ENCODE measurements around the gene FLT1.
A peak's percentile ranks its signal among the peaks of the same experiment; 100 is the strongest.

The FLT1 gene, protein sequence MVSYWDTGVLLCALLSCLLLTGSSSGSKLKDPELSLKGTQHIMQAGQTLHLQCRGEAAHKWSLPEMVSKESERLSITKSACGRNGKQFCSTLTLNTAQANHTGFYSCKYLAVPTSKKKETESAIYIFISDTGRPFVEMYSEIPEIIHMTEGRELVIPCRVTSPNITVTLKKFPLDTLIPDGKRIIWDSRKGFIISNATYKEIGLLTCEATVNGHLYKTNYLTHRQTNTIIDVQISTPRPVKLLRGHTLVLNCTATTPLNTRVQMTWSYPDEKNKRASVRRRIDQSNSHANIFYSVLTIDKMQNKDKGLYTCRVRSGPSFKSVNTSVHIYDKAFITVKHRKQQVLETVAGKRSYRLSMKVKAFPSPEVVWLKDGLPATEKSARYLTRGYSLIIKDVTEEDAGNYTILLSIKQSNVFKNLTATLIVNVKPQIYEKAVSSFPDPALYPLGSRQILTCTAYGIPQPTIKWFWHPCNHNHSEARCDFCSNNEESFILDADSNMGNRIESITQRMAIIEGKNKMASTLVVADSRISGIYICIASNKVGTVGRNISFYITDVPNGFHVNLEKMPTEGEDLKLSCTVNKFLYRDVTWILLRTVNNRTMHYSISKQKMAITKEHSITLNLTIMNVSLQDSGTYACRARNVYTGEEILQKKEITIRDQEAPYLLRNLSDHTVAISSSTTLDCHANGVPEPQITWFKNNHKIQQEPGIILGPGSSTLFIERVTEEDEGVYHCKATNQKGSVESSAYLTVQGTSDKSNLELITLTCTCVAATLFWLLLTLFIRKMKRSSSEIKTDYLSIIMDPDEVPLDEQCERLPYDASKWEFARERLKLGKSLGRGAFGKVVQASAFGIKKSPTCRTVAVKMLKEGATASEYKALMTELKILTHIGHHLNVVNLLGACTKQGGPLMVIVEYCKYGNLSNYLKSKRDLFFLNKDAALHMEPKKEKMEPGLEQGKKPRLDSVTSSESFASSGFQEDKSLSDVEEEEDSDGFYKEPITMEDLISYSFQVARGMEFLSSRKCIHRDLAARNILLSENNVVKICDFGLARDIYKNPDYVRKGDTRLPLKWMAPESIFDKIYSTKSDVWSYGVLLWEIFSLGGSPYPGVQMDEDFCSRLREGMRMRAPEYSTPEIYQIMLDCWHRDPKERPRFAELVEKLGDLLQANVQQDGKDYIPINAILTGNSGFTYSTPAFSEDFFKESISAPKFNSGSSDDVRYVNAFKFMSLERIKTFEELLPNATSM (N-terminal part only)

DNA sequence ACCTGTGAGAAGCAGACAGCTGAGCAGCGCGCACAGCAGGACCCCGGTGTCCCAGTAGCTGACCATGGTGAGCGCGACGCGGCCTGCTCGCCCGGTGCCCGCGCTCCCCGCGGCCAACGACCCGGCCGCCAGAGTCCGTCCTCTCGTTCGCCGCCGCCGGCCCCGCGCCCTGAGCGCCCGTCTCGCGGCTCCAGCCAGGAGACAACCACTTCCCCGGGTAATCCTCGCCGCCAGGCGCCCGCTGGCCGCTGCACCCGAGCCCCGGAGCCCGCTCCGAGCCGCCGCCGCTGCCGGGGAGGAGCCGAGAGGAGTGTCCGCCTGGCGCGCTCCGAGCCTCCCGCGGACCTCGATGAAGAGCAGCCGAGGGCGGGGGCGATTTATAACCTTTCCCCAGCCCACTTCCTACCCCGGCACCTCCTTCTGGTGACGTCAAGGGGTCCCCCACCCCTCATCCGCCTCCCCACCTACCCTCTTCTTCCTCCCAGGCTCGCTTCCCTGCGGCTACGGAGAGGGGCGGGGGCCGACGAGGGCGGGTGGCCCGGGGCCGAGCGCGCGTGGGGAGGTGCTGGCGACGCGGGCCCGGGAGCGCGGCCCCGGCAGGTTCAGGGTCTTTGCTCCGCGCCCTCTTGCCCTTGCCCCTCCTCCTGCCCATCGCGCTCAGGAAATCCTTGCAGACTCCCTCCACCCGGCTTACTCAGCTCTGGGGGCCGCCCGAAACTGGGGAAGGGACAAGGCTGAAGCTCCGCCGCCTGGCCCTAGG, at the start of gene FLT1:
FLT1 (minus strand) TSS at position 351 of the 760 bp plus-strand sequence; CDS start at position 66, 285 bp downstream.
- DNase-seq: peak; percentile 63

DNA sequence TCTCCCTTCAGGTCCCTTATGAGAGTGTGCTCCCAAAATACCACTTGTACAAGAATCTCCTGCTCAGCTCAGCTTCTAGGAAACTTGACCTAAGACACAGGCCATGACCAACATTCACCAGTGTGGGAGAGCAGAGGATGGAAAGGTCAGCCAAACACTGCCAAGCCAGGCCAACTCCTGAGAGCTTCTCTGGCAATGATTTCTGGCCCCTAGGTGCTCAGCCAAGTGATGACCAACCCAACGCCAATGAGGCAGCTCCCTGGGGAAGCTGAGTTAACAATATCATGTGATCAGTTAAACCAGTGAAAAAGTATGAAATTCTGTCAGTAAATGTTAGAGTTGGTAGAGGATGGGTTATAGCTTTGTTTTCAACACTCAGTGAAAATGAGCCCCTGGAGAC, 49.1 kb upstream of the FLT1 start:
- DNase-seq: no peak

DNA sequence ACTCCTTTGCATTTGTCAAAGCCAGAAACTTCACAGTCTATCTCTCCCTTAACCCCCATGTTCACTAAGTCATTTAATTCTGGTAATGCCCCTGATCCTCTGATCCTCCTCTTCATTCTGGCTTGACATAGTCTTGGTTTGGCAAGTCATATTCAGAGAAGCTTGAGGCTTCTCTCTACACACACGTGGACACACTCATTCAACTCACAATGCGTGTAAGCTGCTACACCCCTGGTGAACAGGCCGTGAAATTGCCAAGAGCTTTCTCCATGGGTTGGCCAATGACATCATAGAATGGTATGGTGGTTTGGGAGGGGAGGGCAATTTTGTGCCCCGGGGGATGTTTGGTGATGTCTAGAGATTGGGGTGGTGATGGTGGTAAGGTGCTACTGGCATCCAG, 47.9 kb upstream of the FLT1 start:
- no peak for DNase-seq

DNA sequence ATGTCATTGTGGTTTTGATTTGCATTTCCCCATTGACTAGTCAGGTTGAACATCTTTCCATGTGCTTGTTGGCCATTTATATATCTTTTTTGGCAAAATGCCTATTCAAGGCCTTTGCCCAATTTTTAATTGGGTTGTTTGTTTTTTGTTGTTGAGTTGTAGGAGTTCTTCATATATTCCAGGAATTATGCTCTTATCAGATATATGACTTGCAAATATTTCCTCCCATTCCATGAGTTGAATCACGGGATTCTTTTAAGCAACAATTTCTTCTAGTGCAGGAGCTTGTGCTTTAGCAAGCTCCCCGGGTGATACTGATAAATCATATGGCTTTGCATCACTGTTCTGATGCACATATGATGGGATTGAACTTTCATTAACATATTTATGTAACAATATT, 47.0 kb upstream of the FLT1 start:
- no peak for DNase-seq

DNA sequence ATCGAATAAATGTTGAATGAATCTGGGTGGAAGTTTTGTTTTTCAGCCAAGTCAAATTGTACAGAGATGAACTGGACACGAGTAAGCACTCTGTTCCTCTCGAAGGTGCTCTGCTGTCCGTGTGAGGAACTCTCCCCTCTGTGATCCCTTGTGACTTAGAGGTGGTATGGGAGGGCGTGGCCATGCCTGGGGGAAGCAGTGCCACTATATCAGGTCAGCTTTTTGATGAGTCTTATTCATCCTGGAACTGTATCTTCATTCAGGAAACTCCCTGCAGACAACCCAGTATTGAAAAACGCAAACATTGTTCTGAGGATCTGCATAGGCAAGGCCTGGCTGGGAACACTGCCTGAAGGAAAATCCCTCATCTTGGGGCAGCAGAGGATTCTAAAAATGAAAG, 45.7 kb upstream of the FLT1 start:
- peak; percentile 48 for DNase-seq

DNA sequence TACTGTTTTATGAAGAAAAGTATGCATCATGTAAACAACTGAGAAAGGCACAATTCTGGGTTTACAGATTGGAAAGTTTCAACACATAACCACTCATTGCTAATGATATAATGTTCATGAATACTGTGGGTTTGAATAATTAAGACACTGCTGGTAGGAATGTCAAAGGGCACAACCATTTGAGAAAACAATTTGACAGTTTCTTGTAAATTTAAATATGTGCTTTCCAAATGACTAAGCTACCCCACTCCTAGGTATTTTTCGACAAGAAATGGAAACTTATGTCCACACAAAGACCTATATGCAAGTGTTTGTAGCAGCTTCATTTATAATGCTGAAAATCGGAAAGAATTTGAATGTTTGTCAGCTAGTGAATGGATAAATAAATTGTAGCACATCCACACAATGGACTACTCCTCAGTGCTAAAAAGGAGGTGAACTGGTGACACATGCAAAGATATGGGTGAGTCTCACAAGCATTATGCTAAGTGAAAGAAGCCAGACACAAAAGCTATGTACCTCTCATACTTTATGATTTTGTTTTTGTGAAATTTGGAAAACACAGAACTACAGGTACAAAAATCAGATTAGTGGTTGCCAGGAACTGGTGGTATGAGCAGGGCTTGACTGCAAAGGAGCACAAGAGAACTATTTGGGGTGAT, 44.8 kb upstream of the FLT1 start:
- no peak for DNase-seq

DNA sequence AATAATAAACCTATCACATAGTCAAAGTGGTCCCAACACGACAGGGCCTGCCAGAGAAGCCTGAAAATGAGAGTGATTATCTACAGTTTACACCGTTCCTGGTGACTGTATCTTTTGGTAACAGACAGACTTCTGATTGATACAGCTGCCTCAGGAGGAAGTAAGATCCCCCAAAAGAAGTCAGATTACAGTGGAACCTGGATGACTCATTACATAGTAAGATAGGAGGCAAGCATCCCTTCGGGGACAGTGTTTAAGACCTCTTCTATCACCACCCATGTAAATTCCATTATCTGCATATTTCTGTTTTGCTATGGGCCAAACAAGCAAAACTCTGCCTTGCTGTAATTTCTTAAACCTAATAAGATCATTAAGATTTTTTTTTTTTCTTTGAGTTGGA, 44.0 kb upstream of the FLT1 start:
- no peak for DNase-seq

DNA sequence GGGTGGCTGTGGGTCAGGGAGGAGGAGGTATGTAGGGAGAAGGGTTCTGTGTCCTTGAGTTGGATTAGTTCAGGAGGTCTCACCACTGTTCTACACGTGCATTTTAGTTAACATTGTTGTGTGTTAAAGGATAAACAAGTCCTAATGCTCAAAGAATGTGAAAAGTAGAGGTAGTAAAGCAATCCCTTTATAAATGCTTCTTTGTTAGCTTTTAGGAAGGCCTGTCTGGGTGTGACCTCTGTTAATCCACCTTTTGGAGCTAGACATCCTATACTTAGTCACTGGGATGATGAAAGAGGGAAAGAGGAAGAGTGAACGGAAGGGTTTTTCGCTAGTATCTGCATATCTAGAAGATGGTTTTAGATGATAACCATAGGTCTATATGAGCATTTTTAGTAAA, 42.2 kb upstream of the FLT1 start:
- no peak for DNase-seq

DNA sequence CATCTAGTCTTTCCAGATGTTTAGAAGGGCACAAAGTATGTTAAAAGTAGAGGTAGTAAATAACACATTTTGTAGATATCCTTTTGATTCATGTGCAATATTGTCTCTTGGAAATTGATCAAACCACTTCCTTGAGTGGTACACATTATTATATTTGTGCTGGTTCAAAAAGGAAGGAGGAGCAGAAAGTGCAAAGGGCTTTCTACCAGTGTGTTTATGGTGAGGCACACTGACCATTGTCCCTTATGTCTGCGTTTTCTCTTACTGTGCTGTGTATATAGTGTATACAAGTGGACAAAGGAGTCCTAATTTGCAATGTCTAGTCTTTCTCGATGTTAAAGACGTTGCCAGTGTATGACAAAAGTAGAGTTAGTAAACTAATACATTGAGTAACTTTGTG, 41.4 kb upstream of the FLT1 start:
- DNase-seq: no peak

DNA sequence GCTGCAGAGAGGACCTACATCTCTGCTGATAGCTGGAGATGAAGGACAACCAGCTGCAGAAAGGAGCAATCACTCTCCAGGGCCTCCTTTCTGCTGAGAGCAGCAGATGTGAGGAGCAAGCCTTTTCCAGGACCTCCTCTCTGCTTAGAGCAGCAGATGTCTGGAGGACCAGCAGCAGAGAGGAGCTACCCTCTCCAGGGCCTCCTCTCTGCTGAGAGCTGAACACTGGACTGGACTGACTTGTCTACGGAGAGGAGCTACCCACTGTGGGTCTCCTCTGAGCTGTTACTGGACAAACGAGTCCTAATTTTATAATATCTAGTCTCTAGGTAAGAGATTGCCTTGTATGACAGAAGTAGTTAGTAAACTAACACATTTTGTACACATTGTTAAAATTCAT, 40.8 kb upstream of the FLT1 start:
- no peak for DNase-seq

DNA sequence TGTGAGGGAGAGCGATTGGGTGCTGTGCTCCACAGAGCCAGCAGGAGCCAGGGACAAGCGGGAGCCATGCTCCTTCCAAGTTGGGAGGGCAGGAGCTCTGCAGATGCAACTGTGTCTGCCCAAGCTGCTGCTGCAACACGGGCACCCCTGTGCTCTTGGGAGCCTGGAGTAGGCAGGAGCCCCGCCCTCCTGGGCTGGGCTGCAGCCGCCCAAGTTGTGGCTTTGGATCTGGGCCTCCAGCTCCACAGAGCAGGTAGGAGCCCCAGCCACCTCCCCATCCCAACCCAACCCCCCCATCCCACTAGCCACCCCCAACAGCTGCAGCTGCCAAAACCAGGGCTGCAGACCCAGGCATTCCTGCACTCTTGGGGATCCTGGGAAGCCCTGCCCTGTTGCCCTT, 39.9 kb upstream of the FLT1 start:
- no peak for DNase-seq

DNA sequence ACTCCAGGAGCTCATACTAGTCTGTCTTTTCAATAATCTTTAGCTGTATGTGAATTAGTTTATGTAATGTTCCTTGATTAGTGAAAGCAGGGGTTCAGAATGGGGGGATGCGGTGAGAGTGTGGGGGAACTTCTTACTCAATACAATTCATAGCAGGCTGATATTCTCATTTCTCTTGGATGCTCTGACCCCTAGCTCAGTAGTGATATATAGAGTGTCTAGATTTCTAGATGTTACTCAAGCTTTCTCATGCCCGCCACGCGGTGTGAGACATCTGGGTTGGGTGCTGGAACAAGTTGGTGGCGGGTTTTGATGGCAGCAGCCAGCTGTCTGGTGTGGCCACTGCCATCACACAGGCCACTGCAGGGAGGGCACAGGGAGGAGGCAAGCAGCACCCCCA, 39.3 kb upstream of the FLT1 start:
- no peak for DNase-seq

DNA sequence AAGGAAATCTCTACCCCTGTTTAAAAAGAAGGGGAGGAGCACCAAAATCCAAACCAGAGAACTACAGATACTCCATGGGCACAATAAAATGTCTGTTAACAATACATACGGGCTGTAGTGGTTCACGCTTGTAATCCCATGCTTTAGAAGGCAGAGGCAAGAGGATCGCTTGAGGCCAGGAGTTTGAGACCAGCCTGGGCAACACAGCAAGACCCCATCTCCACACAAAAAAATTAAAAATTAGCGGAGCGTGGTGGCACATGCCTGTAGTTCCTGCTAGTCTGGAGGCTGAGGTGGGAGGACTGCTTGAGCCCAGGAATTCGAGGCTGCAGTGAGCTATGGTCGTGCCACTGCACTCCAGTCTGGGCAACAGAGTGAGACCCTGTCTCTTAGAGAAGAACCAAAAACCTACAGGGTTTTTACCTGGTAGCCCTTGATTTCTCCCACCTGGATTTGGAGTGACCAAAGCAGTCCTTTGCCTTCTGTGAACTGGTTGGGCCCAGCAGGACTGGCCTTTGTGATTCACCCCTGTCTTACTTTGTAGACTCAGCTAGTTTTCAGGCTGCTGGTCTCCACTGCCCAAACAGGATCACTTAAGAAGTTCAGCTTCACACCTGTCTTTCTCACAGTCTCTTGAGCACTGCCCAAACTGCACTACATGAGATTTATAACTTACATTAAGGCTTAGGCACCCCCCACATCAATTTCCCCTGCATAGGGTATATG, 38.7 kb upstream of the FLT1 start:
- DNase-seq: no peak

DNA sequence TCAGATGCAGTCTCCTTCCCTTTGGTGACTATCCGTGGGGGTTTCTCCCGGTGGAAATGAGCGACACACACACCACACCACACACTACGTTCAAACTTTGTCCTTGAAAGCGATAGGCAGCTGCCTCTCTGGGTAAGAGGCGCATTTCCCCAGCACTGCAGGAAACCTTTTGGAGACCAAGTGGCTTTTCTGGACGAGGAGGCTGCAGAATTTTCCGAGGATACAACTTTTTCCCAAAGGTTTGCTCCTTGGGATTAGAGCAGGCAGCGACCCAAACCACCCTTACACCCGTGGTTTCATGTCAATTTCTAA, 38.2 kb upstream of the FLT1 start:
- DNase-seq: no peak

DNA sequence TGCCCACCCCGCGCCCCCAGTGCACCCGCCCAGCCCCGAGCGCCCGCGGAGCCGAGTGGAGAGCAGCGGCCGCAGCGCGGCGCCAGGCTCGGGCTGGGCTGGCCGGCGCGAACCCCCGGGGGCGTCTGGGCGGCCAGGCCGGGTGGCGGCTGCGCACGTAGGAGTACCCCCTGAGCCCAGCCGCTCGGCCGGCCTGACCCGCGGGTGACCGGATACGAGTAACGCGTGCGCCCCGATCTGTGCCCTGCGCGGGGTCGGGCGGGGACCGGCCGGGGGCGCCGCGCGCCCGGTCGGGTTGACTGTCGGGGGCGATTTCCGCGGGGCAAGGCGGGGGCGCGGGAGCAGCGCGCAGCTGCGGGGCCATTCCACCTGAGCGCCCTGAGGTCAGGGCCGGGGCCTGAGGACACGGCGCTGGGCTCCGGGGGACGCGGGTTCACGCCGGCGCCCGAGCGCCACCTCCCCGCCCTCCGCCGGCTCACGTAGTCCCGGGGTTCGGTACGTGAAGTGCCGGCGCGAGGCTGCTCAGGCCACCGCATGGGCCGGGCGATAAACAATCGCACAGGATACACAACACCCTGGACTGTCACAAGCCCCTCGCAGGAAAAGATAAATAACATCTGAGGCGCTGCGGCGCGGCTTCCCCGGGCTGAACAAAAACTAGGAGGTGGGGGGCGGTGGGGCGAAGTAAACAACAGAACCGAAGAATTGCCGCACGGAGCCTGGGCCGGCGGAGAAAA, 37.6 kb upstream of the FLT1 start:
- no peak for DNase-seq

DNA sequence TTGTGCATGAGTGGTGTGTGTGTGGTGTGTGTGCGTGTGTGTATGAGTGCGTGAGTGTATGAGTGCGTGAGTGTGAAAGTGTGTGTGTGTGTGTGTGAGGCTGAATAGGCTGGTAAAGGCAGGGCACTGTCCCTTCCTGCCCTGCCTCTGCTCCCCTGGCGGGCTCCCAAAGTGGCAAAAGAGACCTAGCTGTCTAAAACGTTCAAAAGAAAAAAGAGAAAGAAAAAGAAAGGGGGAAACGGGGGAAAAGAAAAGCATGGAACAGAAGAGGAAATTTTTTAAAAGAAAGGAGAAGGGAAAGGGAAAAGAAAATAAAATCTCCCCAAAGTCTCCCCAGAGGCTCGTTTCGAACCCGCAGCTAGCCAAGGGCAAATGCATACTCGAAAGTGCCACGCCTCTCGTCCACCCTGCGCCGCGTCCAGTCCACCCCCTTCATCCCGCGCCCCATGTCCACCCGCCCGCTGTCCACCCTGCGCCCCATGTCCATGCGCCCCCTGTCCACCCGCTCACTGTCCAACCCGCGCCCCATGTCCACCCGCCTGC, 37.0 kb upstream of the FLT1 start:
- DNase-seq: no peak

DNA sequence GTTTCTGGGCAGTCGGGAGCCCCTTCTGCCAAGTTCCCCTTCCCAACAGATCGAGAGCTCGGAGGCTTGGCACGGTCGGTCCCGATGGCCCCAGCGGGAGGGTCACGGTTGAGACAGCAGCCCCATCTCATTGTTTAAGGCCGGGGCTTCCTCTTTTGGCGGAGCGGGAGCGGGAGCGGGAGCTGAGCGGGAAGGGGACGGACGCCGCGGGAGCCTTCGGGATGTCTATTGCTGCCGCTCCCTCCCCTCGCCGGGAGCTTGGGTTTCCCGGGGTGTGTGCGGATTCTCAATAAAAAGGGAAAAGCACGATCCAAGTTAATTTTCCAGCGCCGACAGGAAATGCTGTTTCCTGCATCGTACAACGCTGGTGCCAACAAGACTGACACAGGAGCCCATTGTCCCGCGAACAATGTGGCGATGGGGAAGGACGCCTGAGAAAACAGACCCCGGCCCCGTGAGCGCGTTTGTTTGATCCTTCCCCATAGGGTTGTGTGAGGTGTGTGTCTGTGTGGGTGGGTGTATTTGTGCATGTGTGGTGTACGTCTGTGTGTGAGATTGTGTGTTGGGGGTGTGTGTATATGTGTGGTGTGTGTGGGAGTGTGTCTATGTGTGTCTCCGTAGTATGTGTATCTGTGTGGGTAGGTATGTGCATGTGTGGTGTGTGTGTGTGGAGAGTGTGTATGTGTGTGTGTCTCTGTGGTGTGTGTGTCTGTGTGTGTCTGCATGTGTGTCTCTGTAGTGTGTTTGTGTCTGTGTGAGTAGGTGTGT, 36.3 kb upstream of the FLT1 start:
- DNase-seq: no peak

DNA sequence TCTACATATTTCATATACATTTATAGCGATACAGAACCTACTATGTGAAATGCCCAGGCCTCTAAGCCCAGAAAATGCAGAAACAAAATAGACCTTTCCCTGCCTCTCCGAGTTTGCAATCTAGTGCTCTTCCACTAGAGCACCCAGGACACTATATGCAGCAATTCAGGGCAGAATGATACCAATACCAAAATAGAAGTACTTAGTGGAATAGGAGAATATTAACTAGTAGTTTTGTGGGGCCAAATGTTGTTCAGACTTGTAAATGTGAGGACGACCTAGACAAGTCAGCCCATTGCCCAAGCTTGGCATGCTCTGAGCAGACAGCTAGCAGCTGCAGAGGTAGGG, 35.8 kb upstream of the FLT1 start:
- no peak for DNase-seq

DNA sequence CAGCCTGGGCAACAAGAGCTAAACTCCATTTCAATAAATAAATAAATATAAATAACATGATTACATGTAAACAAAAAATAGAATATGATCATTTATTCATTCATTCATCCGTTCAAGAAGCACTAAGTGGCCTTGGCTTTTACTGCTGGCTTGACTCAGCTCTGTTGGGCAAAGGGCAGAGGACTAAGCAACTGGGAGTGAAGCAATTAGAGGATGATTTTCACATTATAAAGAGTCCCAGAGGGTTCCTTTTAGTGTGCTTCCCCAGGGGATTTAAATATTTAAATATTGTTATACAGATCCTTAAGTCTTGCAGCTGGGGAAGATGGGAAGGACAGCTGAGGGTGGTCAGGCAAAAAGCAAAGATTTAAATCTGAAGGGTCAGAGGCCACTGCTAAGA, 34.9 kb upstream of the FLT1 start:
- DNase-seq: no peak

DNA sequence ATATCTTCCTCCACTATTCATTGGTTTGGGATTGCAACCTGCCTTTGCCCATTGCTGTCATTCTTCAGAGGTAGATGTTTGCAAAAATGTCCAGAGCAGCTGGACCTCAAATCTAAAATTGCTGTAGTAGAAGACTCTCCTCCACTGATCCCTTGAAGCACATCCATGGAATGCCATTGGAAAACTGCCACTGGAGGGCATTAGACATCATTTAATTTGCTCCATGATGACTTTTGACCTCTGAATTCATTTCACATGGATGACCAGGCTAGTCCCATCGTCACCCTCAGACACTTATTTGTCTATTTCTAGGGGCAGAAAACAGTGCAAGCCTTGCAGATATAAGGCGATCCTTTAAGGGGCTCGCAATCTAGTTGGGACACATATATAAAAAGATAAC, 33.9 kb upstream of the FLT1 start:
- DNase-seq: no peak
